PC-9 (cell line): ENCODE measurements around the gene NXT1.

Source experiments
- EZH2 ChIP-seq: fragments of 200-600 bp; sonication (generic); IDR thresholded peaks from 2 replicates; pipeline ENCODE4 v1.8.0; 2017; ENCODE audit warnings: antibody characterized with exemption, low read depth
- TF ChIP-seq, protein P1 (sequence below): fragments of 200-600 bp; sonication (generic); conservative IDR thresholded peaks from 2 replicates; pipeline ENCODE4 v1.6.1; 2017; ENCODE audit warnings: mixed run types, antibody characterized with exemption, mild to moderate bottlenecking, moderate library complexity

DNA sequence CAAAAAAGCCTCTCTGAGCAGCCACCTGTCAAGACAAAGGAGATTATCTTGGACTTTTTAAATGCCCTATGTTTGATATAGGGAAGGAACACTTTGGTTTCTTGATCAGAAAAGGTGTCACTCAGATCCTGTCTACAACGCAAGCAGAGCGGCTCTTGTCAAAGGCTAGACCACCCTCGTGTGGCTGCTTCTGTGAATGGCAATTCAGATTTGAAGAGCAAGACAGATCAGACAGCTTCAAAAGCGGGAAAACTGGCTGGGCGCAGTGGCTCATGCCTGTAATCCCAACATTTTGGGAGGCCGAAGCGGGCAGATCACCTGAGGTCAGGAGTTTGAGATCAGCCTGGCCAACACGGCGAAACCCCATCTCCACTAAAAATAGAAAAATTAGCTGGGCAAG lies 10.1 kb upstream of the NXT1 start:
- TF ChIP-seq, protein P1, sequence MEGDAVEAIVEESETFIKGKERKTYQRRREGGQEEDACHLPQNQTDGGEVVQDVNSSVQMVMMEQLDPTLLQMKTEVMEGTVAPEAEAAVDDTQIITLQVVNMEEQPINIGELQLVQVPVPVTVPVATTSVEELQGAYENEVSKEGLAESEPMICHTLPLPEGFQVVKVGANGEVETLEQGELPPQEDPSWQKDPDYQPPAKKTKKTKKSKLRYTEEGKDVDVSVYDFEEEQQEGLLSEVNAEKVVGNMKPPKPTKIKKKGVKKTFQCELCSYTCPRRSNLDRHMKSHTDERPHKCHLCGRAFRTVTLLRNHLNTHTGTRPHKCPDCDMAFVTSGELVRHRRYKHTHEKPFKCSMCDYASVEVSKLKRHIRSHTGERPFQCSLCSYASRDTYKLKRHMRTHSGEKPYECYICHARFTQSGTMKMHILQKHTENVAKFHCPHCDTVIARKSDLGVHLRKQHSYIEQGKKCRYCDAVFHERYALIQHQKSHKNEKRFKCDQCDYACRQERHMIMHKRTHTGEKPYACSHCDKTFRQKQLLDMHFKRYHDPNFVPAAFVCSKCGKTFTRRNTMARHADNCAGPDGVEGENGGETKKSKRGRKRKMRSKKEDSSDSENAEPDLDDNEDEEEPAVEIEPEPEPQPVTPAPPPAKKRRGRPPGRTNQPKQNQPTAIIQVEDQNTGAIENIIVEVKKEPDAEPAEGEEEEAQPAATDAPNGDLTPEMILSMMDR: peak; percentile 85
- TF ChIP-seq EZH2: no peak
